Right renal cortex interstitium (tissue), 3 donors: Measurements from ENCODE around the gene HDHD5. TPM values are rescaled to one million over a fixed set of nuclear protein-coding genes. Genes with fewer than 3 reads are reported as not detected.

Experiments
- DNase-seq, 3 donors: peaks; one replicate each; pipeline ENCODE4 v3.0.0-alpha.2; 2013; ENCODE audit warnings: low read depth in 3 of 3, low spot score in 2 of 3
- polyA plus RNA-seq, 3 donors: library from polyadenylated mRNA; unstranded; fragments of 120-200 nt; gene quantifications; one replicate each; pipeline ENCODE4 v1.2.1, GENCODE V29; 2013; ENCODE audit not compliant: insufficient read length in 3 of 3

Gene HDHD5
- 10 to 100 TPM; 31.6 to 36.1 (median 32.7) TPM for polyA plus RNA-seq

DNA sequence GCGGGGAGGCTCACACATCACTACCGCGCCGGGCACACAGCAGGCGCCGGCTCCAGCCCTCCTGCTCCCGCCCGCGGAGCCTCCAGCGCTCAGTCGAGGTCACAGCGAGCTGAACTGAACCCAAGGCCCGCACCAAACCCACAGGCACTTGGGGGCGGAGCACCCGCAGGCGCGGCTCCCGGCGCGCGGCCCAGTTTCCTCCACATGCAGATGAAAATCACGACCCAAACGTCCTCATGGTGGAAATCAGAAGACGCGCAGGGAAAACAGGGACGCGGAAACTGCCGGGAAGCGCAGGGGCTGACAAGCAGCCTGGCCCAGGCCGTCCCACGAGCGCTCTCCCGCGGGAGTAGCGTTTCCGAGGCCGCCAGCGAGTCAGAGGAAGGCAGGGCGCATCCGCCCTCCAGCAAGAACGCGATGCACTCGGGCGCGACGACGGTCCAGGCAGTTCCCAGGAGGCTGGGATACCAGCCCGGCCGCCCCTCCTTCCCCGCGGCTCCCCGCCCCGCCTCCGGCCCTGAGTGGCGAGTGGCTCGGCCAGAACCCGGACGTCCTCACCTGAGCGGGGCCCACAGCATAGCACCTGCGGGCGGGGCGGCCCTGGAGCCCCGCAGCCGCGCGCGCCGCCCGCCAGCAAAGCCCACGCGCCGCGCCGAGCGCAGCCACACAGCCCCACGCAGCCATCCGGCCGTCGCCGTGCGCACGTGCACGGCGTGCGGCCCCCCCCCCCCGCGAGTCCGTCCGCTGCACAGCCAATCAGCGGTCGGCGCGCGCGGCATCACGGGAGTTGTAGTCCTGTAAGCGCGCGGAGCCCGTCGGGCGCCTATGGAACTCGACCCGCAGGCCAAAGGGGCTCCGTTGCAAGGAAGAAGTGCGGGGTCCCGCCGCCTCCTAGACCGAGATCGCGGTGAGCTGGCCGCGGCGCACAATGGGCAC lies at the start of gene HDHD5:
HDHD5 (minus strand) TSS at position 710 of the 936 bp plus-strand sequence; CDS start at position 684, 26 bp downstream.
- peak; percentile 47 to 74 (median 73) for DNase-seq

- DNase-seq = no peak
These were observed 46.4 kb upstream of the HDHD5 start for GRCh38 chr22:17205432-17205831.

- no peak for DNase-seq
These were observed 42.3 kb upstream of the HDHD5 start for GRCh38 chr22:17201285-17201945.

GRCh38 chr22:17199003-17199731 lies 40.1 kb upstream of the HDHD5 start:
- peak; percentile 52 to 67 (median 57) for DNase-seq

GRCh38 chr22:17198170-17199002 lies 39.3 kb upstream of the HDHD5 start:
- DNase-seq = peak; percentile 23 to 41 (median 41)

DNA sequence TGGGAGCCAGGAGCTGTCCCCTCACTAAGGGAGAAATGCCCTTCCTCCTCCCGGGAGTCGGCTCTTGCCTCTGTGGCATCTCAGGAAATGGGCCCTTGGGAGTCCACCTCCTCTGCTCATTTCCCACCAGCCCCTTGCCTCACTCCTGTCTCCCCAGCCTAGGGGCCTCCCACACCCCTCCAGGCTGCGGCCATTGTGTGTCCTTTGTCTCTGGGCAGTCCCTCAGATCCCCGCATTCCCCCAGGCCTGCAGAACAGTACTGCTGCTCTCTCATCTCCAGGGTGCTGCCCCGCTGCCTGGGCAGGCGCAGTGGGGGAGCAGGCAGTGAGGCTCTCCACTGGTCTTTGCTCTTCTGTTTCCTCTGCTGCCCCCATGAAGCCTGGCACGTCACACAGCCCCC lies 35.1 kb upstream of the HDHD5 start:
- no peak for DNase-seq

- no peak for DNase-seq
These were observed 33.1 kb upstream of the HDHD5 start for GRCh38 chr22:17192186-17192585.

DNA sequence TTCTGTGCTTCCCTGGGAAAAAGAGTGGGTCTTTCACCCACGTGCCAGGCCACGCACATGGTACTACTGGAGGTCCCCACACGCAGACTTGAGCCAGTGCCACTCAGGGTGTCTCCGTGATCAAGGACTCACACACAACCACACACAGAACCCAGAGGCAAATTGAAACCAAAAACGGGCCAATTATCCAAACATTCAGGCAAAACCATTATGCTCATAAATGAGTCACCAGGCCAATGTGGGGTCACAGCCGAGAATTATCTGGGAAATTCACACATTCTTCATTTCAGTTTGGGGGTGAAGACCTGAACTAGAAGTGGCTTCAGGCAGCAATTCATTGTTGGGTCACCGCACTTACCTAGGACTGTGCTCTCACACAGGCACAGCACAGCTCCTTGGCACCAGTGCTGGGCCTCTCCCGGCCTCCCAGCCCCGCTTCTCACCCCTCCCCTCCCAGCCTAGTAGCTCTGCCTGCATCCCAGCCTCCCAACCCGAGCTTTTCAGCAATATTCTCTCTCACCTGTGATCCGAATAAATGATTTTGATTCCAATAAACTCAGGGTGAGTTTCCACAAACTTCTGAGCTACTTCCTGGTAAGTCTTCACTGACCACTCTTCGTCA lies 32.2 kb upstream of the HDHD5 start:
- DNase-seq = no peak

- no peak for DNase-seq
These were observed 31.6 kb upstream of the HDHD5 start for GRCh38 chr22:17190702-17191101.

GRCh38 chr22:17176715-17177114 lies 17.6 kb upstream of the HDHD5 start:
- no peak for DNase-seq

GRCh38 chr22:17172029-17172833 lies 13.2 kb upstream of the HDHD5 start:
- peak in 1 of 3 donors; percentile 8 for DNase-seq

DNA sequence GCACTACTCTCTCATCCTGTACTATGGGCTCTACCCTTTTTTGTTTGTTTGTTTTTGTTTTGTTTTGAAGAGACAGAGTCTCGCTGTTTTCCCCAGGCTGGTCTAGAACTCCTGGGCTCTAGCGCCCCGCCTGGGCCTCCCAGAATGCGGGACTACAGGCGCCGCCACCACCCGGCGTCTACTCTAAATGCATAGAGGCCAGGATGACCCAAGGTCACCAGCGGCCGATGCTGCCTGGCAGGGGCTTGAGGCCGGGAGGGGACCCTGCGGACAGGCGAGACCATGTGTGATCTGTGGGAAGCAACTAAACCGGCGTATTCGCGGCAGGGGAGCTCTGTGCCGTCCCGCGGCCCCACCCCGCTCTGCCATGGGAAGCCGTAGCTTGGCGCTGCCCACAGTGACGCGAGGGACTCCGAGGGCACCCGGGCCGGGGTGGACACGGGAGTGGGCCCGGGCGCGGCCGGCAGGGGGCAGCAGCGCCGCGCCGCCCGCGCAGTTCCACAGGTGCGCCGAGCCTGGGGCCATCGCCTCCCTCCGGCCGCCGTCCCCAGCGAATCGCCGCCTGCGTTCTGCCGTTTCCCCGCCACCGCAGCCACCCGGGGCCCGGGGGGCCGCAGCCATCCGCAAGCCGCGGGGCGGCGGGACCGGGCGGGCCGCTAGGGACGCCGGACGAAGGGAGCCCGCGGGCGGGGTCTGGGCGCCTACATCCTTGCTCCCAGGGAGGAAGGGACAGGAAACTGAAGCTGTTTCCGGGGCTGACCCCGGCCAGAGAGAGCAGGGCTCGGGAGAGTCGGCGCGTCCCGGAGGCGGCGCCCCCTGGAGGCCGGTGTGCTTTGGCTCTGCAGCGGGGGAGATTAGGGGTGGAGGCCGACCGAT lies 12.3 kb upstream of the HDHD5 start:
- peak; percentile 54 to 77 (median 75) for DNase-seq

DNA sequence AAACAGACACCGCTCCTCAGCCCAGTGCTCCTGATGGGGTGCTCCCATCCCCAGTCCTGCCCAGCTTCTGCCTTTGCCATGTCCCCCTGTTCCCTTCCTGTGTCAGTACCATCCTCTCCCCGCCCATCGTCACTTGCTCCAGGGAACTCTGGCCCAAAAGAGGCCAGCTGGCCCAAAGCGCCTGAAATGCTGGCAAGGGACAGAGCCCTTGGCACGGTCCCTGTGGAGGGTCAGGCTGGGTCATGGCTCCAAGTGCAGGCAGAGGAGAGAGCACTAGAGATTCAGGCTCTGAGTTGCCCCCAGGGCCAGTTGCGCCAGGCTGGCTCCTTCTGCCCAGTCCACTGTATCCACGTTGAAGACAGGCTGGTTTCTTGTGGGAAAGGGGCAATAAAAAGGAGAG lies 8.4 kb upstream of the HDHD5 start:
- DNase-seq = no peak

GRCh38 chr22:17164392-17165024 lies 5.4 kb upstream of the HDHD5 start:
- no peak for DNase-seq

- DNase-seq = no peak
These were observed 3.7 kb upstream of the HDHD5 start for GRCh38 chr22:17162731-17163130.

DNA sequence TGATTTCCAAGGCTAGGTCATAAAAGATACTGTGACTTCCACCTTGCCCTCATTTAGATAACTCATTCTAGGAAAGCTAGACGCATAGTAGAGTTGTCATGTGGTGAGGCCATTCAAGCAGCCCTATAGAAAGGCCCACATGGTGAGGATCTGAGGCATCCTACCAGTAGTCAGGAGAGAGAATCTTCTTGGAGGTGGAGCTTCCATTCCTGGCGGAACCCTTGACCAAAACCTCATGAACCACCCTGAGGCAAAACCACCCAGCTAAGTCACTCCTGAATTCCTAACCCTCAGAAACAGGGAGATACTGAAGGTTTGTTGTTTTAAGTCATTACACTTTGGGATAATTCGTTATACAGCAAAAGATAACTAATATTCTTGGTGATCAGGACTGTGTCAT lies 2.9 kb upstream of the HDHD5 start:
- DNase-seq = no peak

DNA sequence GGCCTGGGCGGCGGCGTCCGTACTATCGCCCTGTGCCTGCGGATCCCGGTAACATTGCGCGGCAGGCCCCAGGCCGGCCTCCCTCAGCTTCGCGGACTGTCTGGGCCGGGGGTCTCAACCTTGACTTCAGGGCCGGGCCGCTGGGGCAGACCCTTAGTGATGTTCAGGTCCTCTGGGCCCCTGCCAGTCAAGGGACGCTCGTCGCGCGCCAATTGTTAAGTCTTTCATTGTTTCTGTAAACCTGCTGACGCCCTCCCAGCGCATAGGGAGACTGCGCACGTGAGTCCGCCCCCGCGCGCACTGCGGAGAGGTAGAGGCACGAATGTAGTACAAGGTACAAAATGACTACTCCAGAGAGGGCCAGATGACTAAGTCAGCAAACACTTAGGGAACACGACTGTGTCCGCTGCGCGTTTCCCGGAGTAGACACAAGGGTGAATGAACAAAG lies 451 bp upstream of the HDHD5 start:
- peak; percentile 35 to 43 (median 39) for DNase-seq
